SK-N-SH treated with all-trans-retinoic acid at 6 μM for 48 hours (cell line): ENCODE data around the gene REEP2.
"Not testable (repeated sequence)": the region's sequence is repeated elsewhere in the genome, so short reads cannot be mapped to it uniquely, and the experiment has no call there.

Source experiments
- ATAC-seq: fragments of 200-7000 bp; cut with Tn5 transposase; 3 replicates; pipeline ENCODE4 v1.9.1; 2020; ENCODE audit warnings: mild to moderate bottlenecking, moderate library complexity
- ARNTL ChIP-seq: fragments of 450-650 bp; formaldehyde crosslinking; IDR thresholded peaks from 2 replicates; pipeline ENCODE4 v1.5.0; 2020; ENCODE audit warnings: low read depth, mild to moderate bottlenecking, moderate library complexity, borderline replicate concordance
- BACH2 ChIP-seq: fragments of 250-450 bp; sonication (Bioruptor Pico); IDR thresholded peaks from 2 replicates; pipeline ENCODE4 v1.9.0; 2021; ENCODE audit warnings: mild to moderate bottlenecking, borderline replicate concordance
- CSDC2 ChIP-seq: fragments of 250-450 bp; sonication (Bioruptor Pico); IDR thresholded peaks from 2 replicates; pipeline ENCODE4 v1.5.0; 2020; ENCODE audit warnings: mild to moderate bottlenecking, moderate library complexity
- ESRRG ChIP-seq: fragments of 250-450 bp; sonication (Bioruptor Pico); IDR thresholded peaks from 2 replicates; pipeline ENCODE4 v1.6.1; 2021; ENCODE audit warnings: mild to moderate bottlenecking
- GLIS3 ChIP-seq: fragments of 250-450 bp; sonication (Bioruptor Pico); IDR thresholded peaks from 2 replicates; pipeline ENCODE4 v1.5.0; 2020; ENCODE audit warnings: mild to moderate bottlenecking, moderate library complexity
- ISL1 ChIP-seq: fragments of 250-450 bp; sonication (Bioruptor Pico); IDR thresholded peaks from 2 replicates; pipeline ENCODE4 v2.1.2; 2022; ENCODE audit warnings: mild to moderate bottlenecking, moderate library complexity
- OSR1 ChIP-seq: fragments of 250-450 bp; sonication (Bioruptor Pico); IDR thresholded peaks from 2 replicates; pipeline ENCODE4 v1.8.0; 2022; ENCODE audit warnings: moderate library complexity, mild to moderate bottlenecking, inconsistent platforms
- PPARA ChIP-seq: fragments of 250-450 bp; sonication (Bioruptor Pico); IDR thresholded peaks from 2 replicates; pipeline ENCODE4 v1.5.0; 2020; ENCODE audit warnings: mild to moderate bottlenecking, borderline replicate concordance
- RARB ChIP-seq: fragments of 250-450 bp; sonication (Bioruptor Pico); IDR thresholded peaks from 2 replicates; pipeline ENCODE4 v1.8.0; 2021; ENCODE audit warnings: mild to moderate bottlenecking, moderate library complexity
- SNAI2 ChIP-seq: fragments of 250-450 bp; sonication (Bioruptor Pico); IDR thresholded peaks from 2 replicates; pipeline ENCODE4 v1.5.0; 2020; ENCODE audit warnings: mild to moderate bottlenecking, moderate library complexity
- TCF4 ChIP-seq: fragments of 250-450 bp; sonication (Bioruptor Pico); IDR thresholded peaks from 2 replicates; pipeline ENCODE4 v1.8.0; 2021; ENCODE audit warnings: mild to moderate bottlenecking, moderate library complexity, borderline replicate concordance
- TOX ChIP-seq: fragments of 250-450 bp; sonication (Bioruptor Pico); IDR thresholded peaks from 2 replicates; pipeline ENCODE4 v1.8.0; 2021; ENCODE audit warnings: mild to moderate bottlenecking, moderate library complexity, borderline replicate concordance
- ZC3H10 ChIP-seq: fragments of 250-450 bp; sonication (Bioruptor Pico); IDR thresholded peaks from 2 replicates; pipeline ENCODE4 v1.5.1; 2021; ENCODE audit warnings: mild to moderate bottlenecking, moderate library complexity
- ZFP3 ChIP-seq: fragments of 250-450 bp; sonication (Bioruptor Pico); IDR thresholded peaks from 2 replicates; pipeline ENCODE4 v1.5.0; 2020; ENCODE audit warnings: mild to moderate bottlenecking, moderate library complexity
- ZNF565 ChIP-seq: fragments of 450-650 bp; formaldehyde crosslinking; conservative IDR thresholded peaks from 2 replicates; pipeline ENCODE4 v1.5.0; 2020; ENCODE audit warnings: low read depth, mild to moderate bottlenecking, moderate library complexity
- ZNF70 ChIP-seq: fragments of 450-650 bp; formaldehyde crosslinking; IDR thresholded peaks from 2 replicates; pipeline ENCODE4 v1.5.0; 2020; ENCODE audit warnings: mild to moderate bottlenecking, moderate library complexity
- ZNF8 ChIP-seq: fragments of 450-650 bp; formaldehyde crosslinking; IDR thresholded peaks from 2 replicates; pipeline ENCODE4 v1.5.0; 2020; ENCODE audit warnings: mild to moderate bottlenecking, moderate library complexity
- TF ChIP-seq, protein P1 (sequence below): fragments of 250-450 bp; sonication (Bioruptor Pico); IDR thresholded peaks from 2 replicates; pipeline ENCODE4 v1.5.1; 2021; ENCODE audit warnings: mild to moderate bottlenecking, moderate library complexity
- TF ChIP-seq, protein P2 (sequence below): fragments of 250-450 bp; sonication (Bioruptor Pico); IDR thresholded peaks from 2 replicates; pipeline ENCODE4 v1.5.0; 2020; ENCODE audit warnings: mild to moderate bottlenecking, moderate library complexity
- TF ChIP-seq, protein P3 (sequence below): fragments of 250-450 bp; sonication (Bioruptor Pico); IDR thresholded peaks from 2 replicates; pipeline ENCODE4 v1.8.0; 2020; ENCODE audit warnings: mild to moderate bottlenecking, moderate library complexity, borderline replicate concordance
- TF ChIP-seq, protein P4 (sequence below): fragments of 250-450 bp; sonication (Bioruptor Pico); IDR thresholded peaks from 2 replicates; pipeline ENCODE4 v1.5.1; 2020; ENCODE audit warnings: low read depth, mild to moderate bottlenecking, moderate library complexity
- TF ChIP-seq, protein P5 (sequence below): fragments of 250-450 bp; sonication (Bioruptor Pico); IDR thresholded peaks from 2 replicates; pipeline ENCODE4 v1.8.0; 2021; ENCODE audit warnings: low read depth, mild to moderate bottlenecking, moderate library complexity, borderline replicate concordance

REEP2 gene, protein sequence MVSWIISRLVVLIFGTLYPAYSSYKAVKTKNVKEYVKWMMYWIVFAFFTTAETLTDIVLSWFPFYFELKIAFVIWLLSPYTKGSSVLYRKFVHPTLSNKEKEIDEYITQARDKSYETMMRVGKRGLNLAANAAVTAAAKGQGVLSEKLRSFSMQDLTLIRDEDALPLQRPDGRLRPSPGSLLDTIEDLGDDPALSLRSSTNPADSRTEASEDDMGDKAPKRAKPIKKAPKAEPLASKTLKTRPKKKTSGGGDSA

DNA sequence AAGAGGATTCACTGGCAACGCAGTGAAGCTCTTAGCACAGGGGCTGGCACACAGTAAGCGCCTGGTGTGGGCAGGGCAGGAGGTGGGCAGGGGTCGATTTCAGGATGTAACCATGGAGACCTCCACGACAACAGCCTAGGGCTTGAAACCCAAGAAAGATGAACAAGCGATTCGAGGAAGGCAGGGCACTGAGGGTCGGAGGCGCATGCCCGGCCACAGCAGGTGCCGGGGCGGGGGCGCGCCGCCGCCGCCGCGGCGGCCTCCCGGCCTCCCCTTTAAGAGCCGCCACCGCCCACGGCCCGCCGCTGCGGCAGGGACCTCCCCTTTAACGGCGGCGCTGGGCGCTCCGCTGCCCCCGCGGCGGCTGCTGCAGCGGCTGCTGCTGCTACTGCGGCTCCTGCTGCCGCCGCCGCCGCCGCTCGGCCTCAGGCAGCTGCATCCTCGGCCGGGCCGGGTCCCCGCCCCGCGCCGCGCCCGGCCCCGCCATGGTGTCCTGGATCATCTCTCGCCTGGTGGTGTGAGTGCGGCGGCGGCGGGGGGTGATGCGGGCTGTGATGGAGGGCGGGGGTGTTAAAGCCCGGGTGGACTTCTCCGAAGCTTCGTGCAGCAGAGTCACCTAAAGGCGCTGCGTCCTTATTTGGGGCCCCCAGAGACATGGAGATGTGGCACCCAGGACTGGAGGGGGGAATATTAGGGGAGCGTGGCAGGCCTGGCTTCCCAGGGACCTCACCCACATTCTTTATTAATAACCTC, at the start of gene REEP2:
Gene REEP2 (plus strand): TSS at position 334 of the 753 bp plus-strand sequence. CDS start 152 bp downstream, at position 486.
- ATAC-seq = peak; percentile 77
- no peak for TF ChIP-seq ZNF8 (CRISPR knock-in tag)
- TF ChIP-seq ARNTL = no peak
- TF ChIP-seq TCF4 (CRISPR knock-in tag) = no peak
- TF ChIP-seq OSR1 = no peak
- TF ChIP-seq ISL1 (CRISPR knock-in tag) = no peak
- no peak for TF ChIP-seq ZC3H10 (CRISPR knock-in tag)
- TF ChIP-seq ZNF565 (CRISPR knock-in tag) = no peak

DNA sequence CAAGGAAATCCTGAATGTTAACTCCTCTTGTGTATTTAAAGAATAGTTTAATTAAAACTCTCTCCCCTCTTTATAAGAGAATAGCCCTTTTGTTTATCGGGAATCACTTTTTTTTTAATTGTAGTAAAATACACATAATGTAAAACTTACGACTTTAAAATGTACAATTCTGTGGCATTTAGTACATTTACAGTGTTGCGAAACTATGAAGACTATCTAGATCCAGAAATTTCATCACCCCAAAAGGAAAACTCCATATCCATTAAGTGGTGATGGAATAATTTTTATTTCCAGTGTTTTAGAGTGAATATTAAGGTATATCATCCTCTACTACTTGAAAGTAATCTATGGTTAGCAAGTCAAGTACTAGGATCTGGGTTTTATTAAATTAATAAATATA, 49.5 kb upstream of the REEP2 start:
- TF ChIP-seq ZFP3 (CRISPR knock-in tag) (no peak), ZNF70 (CRISPR knock-in tag) (no peak), OSR1 (no peak), ARNTL (no peak), PPARA (no peak), GLIS3 (CRISPR knock-in tag) (no peak), ISL1 (CRISPR knock-in tag) (no peak), BACH2 (CRISPR knock-in tag) (no peak), ZNF565 (CRISPR knock-in tag) (no peak), ZC3H10 (CRISPR knock-in tag) (no peak), ZNF8 (CRISPR knock-in tag) (no peak), TCF4 (CRISPR knock-in tag) (no peak), ESRRG (CRISPR knock-in tag) (no peak), CSDC2 (no peak), SNAI2 (CRISPR knock-in tag) (no peak), TOX (CRISPR knock-in tag) (no peak)
- TF ChIP-seq, protein P1, sequence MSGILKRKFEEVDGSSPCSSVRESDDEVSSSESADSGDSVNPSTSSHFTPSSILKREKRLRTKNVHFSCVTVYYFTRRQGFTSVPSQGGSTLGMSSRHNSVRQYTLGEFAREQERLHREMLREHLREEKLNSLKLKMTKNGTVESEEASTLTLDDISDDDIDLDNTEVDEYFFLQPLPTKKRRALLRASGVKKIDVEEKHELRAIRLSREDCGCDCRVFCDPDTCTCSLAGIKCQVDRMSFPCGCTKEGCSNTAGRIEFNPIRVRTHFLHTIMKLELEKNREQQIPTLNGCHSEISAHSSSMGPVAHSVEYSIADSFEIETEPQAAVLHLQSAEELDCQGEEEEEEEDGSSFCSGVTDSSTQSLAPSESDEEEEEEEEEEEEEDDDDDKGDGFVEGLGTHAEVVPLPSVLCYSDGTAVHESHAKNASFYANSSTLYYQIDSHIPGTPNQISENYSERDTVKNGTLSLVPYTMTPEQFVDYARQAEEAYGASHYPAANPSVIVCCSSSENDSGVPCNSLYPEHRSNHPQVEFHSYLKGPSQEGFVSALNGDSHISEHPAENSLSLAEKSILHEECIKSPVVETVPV (CRISPR knock-in tag) = no peak
- TF ChIP-seq, protein P2, sequence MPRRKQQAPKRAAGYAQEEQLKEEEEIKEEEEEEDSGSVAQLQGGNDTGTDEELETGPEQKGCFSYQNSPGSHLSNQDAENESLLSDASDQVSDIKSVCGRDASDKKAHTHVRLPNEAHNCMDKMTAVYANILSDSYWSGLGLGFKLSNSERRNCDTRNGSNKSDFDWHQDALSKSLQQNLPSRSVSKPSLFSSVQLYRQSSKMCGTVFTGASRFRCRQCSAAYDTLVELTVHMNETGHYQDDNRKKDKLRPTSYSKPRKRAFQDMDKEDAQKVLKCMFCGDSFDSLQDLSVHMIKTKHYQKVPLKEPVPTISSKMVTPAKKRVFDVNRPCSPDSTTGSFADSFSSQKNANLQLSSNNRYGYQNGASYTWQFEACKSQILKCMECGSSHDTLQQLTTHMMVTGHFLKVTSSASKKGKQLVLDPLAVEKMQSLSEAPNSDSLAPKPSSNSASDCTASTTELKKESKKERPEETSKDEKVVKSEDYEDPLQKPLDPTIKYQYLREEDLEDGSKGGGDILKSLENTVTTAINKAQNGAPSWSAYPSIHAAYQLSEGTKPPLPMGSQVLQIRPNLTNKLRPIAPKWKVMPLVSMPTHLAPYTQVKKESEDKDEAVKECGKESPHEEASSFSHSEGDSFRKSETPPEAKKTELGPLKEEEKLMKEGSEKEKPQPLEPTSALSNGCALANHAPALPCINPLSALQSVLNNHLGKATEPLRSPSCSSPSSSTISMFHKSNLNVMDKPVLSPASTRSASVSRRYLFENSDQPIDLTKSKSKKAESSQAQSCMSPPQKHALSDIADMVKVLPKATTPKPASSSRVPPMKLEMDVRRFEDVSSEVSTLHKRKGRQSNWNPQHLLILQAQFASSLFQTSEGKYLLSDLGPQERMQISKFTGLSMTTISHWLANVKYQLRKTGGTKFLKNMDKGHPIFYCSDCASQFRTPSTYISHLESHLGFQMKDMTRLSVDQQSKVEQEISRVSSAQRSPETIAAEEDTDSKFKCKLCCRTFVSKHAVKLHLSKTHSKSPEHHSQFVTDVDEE (CRISPR knock-in tag) = no peak
- TF ChIP-seq, protein P3, sequence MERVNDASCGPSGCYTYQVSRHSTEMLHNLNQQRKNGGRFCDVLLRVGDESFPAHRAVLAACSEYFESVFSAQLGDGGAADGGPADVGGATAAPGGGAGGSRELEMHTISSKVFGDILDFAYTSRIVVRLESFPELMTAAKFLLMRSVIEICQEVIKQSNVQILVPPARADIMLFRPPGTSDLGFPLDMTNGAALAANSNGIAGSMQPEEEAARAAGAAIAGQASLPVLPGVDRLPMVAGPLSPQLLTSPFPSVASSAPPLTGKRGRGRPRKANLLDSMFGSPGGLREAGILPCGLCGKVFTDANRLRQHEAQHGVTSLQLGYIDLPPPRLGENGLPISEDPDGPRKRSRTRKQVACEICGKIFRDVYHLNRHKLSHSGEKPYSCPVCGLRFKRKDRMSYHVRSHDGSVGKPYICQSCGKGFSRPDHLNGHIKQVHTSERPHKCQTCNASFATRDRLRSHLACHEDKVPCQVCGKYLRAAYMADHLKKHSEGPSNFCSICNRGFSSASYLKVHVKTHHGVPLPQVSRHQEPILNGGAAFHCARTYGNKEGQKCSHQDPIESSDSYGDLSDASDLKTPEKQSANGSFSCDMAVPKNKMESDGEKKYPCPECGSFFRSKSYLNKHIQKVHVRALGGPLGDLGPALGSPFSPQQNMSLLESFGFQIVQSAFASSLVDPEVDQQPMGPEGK (CRISPR knock-in tag) = no peak
- TF ChIP-seq, protein P4, sequence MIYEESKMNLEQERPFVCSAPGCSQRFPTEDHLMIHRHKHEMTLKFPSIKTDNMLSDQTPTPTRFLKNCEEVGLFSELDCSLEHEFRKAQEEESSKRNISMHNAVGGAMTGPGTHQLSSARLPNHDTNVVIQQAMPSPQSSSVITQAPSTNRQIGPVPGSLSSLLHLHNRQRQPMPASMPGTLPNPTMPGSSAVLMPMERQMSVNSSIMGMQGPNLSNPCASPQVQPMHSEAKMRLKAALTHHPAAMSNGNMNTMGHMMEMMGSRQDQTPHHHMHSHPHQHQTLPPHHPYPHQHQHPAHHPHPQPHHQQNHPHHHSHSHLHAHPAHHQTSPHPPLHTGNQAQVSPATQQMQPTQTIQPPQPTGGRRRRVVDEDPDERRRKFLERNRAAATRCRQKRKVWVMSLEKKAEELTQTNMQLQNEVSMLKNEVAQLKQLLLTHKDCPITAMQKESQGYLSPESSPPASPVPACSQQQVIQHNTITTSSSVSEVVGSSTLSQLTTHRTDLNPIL (CRISPR knock-in tag) = no peak
- ATAC-seq = no peak

DNA sequence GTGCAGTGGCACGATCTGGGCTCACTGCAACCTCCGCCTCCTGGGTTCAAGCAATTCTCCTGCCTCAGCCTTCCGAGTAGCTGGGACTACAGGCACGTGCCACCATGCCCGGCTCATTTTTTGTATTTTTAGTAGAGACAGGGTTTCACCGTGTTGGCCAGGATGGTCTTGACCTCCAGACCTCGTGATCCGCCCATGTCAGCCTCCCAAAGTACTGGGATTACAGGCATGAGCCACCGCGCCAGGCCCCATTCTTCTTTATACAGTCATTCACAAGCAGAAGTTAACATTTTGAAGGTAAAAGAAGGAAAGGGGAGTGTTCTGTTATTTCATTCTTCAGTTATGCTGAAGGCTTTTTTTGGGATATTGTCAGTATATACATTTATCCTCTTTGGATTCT, 48.9 kb upstream of the REEP2 start:
- not testable (repeated sequence) for ATAC-seq

DNA sequence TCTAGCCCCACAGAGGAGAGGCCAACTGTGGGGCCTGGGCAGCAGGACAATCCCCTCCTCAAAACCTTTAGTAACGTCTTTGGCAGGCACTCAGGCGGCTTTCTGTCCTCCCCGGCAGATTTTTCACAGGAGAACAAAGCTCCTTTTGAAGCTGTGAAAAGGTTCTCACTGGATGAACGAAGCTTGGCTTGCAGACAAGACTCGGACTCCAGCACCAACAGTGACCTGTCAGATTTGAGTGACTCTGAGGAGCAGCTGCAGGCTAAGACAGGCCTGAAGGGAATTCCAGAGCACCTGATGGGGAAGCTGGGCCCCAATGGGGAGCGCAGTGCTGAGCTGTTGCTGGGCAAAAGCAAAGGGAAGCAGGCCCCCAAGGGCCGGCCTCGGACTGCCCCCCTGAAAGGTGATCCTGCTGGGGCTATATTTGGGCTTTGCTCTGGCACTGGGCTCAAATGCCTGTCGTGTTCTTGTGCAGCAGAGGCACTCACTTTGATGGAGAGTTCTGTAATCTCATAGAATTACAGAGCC, 46.9 kb upstream of the REEP2 start:
- no peak for ATAC-seq
- TF ChIP-seq ARNTL = no peak
- TF ChIP-seq ISL1 (CRISPR knock-in tag) = no peak
- TF ChIP-seq, protein P5, sequence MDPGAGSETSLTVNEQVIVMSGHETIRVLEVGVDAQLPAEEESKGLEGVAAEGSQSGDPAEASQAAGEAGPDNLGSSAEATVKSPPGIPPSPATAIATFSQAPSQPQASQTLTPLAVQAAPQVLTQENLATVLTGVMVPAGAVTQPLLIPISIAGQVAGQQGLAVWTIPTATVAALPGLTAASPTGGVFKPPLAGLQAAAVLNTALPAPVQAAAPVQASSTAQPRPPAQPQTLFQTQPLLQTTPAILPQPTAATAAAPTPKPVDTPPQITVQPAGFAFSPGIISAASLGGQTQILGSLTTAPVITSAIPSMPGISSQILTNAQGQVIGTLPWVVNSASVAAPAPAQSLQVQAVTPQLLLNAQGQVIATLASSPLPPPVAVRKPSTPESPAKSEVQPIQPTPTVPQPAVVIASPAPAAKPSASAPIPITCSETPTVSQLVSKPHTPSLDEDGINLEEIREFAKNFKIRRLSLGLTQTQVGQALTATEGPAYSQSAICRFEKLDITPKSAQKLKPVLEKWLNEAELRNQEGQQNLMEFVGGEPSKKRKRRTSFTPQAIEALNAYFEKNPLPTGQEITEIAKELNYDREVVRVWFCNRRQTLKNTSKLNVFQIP (CRISPR knock-in tag) = no peak
- no peak for TF ChIP-seq SNAI2 (CRISPR knock-in tag)
- no peak for TF ChIP-seq CSDC2
- no peak for TF ChIP-seq ZNF70 (CRISPR knock-in tag)
- TF ChIP-seq PPARA = no peak
- no peak for TF ChIP-seq RARB (CRISPR knock-in tag)
- TF ChIP-seq TOX (CRISPR knock-in tag) = no peak
- TF ChIP-seq TCF4 (CRISPR knock-in tag) = no peak
- no peak for TF ChIP-seq ZNF565 (CRISPR knock-in tag)
- no peak for TF ChIP-seq GLIS3 (CRISPR knock-in tag)
